ENCODE results near the gene MEF2A.

DNA sequence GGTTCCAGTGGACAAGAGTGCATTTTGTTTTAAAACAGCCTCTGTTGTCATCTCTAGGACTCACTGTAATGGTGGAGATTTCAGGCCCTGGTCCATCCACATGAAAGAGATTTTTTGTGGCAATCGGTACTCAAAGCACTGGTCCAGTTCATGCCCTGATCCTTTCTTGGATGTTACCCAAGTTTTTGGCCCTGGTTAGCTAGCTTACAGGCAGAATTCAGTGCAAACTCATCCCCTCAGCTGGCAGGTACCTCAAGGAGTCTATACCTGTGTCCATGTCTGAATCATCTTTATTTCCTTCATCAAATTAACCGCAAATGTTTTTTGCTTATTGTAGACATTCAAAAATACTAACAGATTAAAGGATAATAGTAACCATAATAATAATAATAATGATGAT lies 13.7 kb upstream of the MEF2A start:
- TF ChIP-seq, protein P1, sequence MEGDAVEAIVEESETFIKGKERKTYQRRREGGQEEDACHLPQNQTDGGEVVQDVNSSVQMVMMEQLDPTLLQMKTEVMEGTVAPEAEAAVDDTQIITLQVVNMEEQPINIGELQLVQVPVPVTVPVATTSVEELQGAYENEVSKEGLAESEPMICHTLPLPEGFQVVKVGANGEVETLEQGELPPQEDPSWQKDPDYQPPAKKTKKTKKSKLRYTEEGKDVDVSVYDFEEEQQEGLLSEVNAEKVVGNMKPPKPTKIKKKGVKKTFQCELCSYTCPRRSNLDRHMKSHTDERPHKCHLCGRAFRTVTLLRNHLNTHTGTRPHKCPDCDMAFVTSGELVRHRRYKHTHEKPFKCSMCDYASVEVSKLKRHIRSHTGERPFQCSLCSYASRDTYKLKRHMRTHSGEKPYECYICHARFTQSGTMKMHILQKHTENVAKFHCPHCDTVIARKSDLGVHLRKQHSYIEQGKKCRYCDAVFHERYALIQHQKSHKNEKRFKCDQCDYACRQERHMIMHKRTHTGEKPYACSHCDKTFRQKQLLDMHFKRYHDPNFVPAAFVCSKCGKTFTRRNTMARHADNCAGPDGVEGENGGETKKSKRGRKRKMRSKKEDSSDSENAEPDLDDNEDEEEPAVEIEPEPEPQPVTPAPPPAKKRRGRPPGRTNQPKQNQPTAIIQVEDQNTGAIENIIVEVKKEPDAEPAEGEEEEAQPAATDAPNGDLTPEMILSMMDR (IDR thresholded peaks at IDR 0.05): no peak
- no peak for TF ChIP-seq POLR2A (IDR thresholded peaks at IDR 0.05)

Data from body of pancreas (tissue), 4 donors.